GM18526 (cell line): Measurements from ENCODE around the gene CHST4.

Source experiments
- POLR2A ChIP-seq: IDR thresholded peaks from 3 replicates; pipeline ENCODE4 v1.6.1; 2011; ENCODE audit not compliant: insufficient read length; ENCODE audit errors: extremely low read depth

The CHST4 gene

GRCh38 chr16:71557954-71558582 lies 31.8 kb downstream of the CHST4 start:
- no peak for TF ChIP-seq POLR2A

GRCh38 chr16:71559855-71560254 lies 33.6 kb downstream of the CHST4 start:
- TF ChIP-seq POLR2A, result no peak

DNA sequence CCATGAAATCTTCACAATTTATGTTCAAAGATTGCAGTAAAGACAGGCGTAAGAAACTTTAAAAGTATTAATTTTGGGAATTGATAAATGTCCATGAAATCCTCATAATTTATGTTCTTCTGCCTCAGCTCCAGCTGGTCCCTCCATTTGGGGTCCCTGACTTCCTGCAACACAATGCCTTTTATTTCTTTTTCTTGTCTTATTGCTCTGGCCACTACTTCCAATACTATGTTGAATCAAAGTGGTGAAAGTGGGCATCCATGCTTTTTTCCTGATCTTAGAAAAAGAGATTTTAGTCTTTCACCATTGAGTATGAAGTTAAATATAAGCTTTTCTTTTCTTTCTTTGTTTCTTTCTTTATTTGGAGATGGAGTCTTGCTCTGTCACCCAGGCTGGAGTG lies 36.3 kb downstream of the CHST4 start:
- TF ChIP-seq POLR2A, result no peak

DNA sequence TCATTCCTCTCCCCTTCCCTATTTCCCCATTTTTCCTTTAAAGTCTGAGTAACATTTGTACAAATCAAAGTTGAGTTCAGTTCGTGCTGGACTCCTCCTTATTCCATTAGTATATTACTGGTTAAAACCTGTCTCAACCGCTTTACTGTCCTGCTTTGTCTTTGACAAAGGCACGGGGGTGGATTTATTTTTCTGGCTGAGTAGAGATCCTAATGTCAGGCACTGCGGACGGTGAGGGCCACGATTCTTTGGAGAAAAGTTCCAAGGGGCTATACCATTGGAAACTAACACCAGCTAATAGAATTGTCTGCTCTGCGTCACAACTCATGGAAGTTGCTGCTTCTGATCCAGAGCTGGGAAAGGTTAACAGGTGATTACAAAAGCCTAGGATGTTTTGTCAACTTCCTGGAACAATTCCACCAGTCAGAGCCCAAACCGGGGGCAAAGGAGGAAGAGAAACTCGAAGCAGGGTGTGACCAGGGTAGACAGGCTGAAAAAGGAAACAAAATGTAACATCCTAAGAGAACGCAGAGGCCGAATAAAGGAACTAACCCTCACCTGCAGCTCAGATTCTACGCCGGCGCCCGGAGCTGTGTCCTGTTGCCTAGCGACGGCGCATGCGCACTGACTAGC lies 38.2 kb downstream of the CHST4 start:
- no peak for TF ChIP-seq POLR2A

- no peak for TF ChIP-seq POLR2A
Measured at GRCh38 chr16:71565812-71566700, 39.8 kb downstream of the CHST4 start.

- TF ChIP-seq POLR2A, result no peak
Measured at GRCh38 chr16:71567931-71568330, 41.7 kb downstream of the CHST4 start.

GRCh38 chr16:71568551-71568950 lies 42.3 kb downstream of the CHST4 start:
- TF ChIP-seq POLR2A, result no peak

DNA sequence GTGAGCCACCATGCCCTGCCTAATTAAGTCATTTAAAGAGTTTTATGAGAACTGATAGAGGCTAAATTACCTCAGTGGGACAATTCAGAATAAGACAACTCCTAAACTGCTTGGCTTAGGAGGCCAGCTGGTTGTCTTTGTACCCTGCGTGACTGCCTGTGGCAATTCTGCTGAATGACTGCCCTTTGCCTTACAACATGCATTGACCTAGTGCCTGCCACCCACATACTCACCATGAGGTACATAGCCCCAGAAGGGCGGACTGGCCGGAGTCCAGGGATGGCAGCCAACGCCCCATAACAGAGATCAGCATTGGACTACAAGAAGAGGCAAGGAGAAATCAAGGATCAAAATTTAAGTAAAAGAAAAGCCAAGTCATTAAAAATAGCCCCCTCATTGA lies 43.4 kb downstream of the CHST4 start:
- no peak for TF ChIP-seq POLR2A

- no peak for TF ChIP-seq POLR2A
Measured at GRCh38 chr16:71570144-71570543, 43.9 kb downstream of the CHST4 start.

GRCh38 chr16:71572497-71573116 lies 46.4 kb downstream of the CHST4 start:
- no peak for TF ChIP-seq POLR2A

DNA sequence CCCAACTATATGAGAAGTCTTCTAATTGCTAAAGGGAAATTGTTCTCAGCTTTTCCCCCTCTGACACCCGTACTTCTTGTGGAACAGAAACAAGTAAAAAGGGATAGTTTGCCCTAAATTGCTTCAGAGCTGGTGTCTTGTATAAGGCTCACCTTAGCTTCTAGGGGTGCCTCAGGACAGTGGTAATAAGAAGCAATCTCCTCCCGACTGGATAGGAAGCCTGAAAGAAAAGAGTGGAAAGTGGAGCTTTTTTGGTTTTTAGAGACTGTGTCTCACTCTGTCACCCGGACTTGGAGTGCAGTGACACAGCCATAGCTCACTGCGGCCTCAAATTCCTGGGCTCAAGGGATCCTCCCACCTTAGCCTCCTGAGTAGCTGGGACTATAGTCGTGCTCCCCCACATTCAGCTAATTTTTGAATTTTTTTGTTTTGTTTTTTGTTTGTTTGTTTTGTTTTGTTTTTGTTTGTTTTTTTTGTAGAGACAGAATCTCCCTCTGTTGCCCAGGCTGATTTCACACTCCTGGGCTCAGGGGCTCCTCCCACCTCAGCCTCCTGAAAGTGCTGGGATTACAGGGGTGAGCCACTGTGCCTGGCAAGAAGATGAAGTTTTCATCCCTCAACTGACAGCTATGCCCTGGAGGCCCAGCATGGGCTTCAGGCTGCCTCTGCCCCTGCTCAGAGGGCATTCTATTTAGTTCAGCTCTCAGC lies 47.3 kb downstream of the CHST4 start:
- no peak for TF ChIP-seq POLR2A

DNA sequence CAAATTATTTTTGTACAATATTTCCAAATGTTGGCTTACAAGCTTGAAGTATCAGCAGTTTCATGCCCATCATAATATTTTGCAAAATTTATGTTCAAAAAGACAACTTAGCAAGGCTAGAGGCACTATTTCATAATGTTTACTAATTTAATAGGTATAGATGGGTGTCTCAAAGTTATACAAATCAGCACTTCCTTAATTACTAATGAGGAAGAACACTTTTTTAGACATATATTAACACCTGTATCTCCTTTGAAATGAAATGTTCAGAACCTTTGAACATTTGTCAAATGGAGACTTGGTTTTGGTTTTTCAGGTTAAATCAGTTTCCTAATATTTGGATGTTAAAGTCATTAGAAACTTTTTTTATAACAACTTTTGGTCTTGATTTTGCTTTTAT lies 48.5 kb downstream of the CHST4 start:
- no peak for TF ChIP-seq POLR2A

DNA sequence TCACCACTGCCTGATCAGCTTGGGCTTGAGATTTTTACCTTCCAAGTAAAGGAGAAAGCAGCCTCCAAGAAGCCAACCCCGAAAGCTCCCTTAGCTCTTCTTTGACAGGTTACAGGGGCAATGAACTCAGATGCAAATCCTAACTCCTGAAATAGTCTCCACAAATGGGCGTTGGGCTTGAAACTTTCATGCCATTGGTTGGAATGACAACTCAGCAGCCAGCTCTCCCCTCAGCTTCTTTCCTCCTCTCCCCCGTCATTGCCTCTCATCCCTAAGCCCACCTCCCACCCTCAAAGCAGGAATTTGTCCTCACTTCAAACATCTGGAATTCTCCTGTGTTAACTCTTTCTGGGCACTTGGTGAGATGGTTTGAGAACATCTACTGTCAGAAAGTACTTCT lies 50.7 kb downstream of the CHST4 start, which contains the start of gene TAT:
Gene TAT (minus strand): TSS at position 122 of the 400 bp plus-strand sequence. CDS start 677 bp downstream, outside the sequence.
- no peak for TF ChIP-seq POLR2A

- no peak for TF ChIP-seq POLR2A
Measured at GRCh38 chr16:71584543-71585317, 58.5 kb downstream of the CHST4 start.
